ENCODE results near the gene P4HTM.

The P4HTM gene

DNA sequence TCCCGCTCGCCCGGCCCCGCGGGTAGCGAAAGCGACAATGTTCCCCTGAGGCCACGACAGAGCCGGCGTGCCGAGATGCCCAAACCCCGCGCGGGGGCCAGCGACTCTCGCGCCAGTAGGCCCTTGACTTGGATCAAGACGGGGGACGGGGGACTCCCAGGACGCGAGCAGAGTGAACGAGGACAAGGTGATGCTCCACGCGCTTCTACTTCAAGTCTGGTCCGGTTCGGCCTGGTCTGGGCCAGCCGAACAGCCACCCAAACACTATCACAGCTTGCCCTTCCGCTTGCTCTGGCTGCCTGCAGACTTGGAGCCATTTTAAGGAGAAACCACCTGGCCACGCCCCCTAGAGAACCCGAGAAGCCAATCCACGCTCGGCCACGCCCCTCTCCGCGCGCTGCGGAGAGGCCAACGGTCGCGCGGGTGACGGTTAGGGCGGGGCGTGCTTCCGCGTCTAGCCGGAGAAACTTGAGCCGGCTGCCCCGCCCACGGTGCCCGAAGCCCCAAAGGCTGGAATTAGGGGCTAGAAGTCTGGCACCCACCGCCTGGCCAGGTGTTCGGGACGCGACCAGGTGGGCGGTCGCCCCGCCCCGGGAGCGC is 31.3 kb downstream of the P4HTM start:
- H3K27ac ChIP-seq = peak overlapping the region; percentile 99
- TF ChIP-seq, protein P1, sequence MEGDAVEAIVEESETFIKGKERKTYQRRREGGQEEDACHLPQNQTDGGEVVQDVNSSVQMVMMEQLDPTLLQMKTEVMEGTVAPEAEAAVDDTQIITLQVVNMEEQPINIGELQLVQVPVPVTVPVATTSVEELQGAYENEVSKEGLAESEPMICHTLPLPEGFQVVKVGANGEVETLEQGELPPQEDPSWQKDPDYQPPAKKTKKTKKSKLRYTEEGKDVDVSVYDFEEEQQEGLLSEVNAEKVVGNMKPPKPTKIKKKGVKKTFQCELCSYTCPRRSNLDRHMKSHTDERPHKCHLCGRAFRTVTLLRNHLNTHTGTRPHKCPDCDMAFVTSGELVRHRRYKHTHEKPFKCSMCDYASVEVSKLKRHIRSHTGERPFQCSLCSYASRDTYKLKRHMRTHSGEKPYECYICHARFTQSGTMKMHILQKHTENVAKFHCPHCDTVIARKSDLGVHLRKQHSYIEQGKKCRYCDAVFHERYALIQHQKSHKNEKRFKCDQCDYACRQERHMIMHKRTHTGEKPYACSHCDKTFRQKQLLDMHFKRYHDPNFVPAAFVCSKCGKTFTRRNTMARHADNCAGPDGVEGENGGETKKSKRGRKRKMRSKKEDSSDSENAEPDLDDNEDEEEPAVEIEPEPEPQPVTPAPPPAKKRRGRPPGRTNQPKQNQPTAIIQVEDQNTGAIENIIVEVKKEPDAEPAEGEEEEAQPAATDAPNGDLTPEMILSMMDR (conservative IDR thresholded peaks at IDR 0.05) = 0 out of 2 replicates have a peak, but pooled peaks have one; percentile 5

DNA sequence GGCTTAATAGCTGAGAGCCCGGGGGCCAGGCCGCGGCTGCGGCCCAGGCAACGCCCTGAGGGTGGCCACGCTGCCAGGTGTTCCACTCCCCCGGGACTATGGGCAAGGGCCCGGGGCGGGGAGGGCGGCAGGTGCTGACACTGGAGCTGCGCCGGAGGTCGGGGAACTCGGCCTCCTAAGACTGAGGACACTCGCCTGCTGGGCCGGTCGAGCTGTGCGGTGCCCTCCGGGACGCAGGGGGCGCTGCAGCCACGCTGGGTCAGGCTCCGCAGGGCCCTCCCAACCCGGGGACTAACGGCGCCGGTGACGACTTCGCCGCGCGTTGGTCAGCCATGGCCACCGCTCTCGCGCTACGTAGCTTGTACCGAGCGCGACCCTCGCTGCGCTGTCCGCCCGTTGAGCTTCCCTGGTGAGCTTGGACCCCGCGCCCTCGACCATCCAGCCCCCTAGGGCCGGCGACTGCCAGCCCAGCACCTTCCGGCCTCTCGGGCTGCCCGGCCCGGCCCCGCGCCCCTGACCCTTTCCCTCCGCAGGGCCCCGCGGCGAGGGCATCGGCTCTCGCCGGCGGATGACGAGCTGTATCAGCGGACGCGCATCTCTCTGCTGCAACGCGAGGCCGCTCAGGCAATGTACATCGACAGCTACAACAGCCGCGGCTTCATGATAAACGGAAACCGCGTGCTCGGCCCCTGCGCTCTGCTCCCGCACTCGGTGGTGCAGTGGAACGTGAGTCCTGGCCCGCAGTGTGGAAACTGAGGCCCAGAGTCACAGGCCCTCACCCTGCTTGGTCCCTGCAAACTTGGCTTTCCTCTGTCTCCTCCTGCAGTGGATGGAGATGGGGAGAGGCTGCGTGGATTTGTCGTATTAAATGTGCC is 32.0 kb downstream of the P4HTM start, which contains the start of gene NDUFAF3:
TSS of gene NDUFAF3 (plus strand) at position 309 of the 875 bp plus-strand sequence. CDS start at position 333, 24 bp downstream.
- TF ChIP-seq, protein P1 (conservative IDR thresholded peaks at IDR 0.05) = peak; percentile 98
- H3K27ac ChIP-seq = peak within 1 kb of the TSS; percentile 99

DNA sequence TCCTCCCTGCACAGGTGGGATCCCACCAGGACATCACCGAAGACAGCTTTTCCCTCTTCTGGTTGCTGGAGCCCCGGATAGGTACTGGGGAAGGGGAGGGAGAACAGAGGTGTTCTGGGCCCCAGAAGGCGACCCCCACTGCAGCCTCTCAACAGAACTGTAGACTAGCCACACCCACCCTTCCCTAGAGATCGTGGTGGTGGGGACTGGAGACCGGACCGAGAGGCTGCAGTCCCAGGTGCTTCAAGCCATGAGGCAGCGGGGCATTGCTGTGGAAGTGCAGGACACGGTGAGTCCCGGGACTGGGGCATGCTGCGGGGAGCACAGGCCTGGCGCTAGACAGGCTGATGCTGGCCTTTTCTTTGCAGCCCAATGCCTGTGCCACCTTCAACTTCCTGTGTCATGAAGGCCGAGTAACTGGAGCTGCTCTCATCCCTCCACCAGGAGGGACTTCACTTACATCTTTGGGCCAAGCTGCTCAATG is 32.7 kb downstream of the P4HTM start:
- TF ChIP-seq, protein P1 (conservative IDR thresholded peaks at IDR 0.05) = no peak
- peak overlapping the region; percentile 99 for H3K27ac ChIP-seq

GRCh38 chr3:49023775-49024174 is 33.7 kb downstream of the P4HTM start:
- peak overlapping the region; percentile 99 for H3K27ac ChIP-seq

DNA sequence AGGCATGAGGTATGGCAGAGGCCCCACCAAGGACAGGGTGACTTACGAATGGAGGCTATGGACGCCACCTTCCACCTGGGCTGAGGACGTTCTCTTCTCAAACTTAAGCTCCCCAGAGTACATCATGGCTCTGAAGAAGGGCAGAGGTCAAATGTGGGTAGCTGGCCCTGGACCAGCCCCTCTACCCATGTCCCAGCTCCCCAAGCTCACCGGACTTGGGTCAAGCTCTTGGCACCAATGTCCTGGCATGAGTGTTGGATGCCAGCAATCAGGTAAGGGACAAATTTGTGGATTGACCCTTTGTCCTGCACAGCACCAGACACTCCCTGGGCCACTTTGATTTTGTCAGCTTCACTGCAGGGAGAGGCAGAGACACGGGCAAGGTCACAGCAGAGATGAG is 34.4 kb downstream of the P4HTM start:
- TF ChIP-seq, protein P1 (conservative IDR thresholded peaks at IDR 0.05) = no peak
- peak overlapping the region; percentile 99 for H3K27ac ChIP-seq

More at GRCh38 chr3:49023775-49024174, 33.7 kb downstream of the P4HTM start:
- TF ChIP-seq, protein P1 (conservative IDR thresholded peaks at IDR 0.05) = no peak

- peak overlapping the region; percentile 99 for H3K27ac ChIP-seq
- TF ChIP-seq, protein P1 (conservative IDR thresholded peaks at IDR 0.05) = no peak
These were observed 35.2 kb downstream of the P4HTM start for GRCh38 chr3:49025005-49025792.
